SK-N-SH treated with all-trans-retinoic acid at 6 μM for 48 hours (cell line): ENCODE data around the gene PTPRD.

Experiments used
- ATAC-seq: fragments of 200-7000 bp; cut with Tn5 transposase; 3 replicates; pipeline ENCODE4 v1.9.1; 2020; ENCODE audit warnings: mild to moderate bottlenecking, moderate library complexity
- ARNTL ChIP-seq: fragments of 450-650 bp; formaldehyde crosslinking; IDR thresholded peaks from 2 replicates; pipeline ENCODE4 v1.5.0; 2020; ENCODE audit warnings: low read depth, mild to moderate bottlenecking, moderate library complexity, borderline replicate concordance
- BACH2 ChIP-seq: fragments of 250-450 bp; sonication (Bioruptor Pico); IDR thresholded peaks from 2 replicates; pipeline ENCODE4 v1.9.0; 2021; ENCODE audit warnings: mild to moderate bottlenecking, borderline replicate concordance
- CREB5 ChIP-seq: fragments of 250-450 bp; sonication (Bioruptor Pico); IDR thresholded peaks from 2 replicates; pipeline ENCODE4 v1.5.1; 2020; ENCODE audit warnings: low read depth, mild to moderate bottlenecking, moderate library complexity
- CSDC2 ChIP-seq: fragments of 250-450 bp; sonication (Bioruptor Pico); IDR thresholded peaks from 2 replicates; pipeline ENCODE4 v1.5.0; 2020; ENCODE audit warnings: mild to moderate bottlenecking, moderate library complexity
- CSRNP3 ChIP-seq: fragments of 250-450 bp; sonication (Bioruptor Pico); IDR thresholded peaks from 2 replicates; pipeline ENCODE4 v1.5.1; 2021; ENCODE audit warnings: mild to moderate bottlenecking, moderate library complexity
- ESRRG ChIP-seq: fragments of 250-450 bp; sonication (Bioruptor Pico); IDR thresholded peaks from 2 replicates; pipeline ENCODE4 v1.6.1; 2021; ENCODE audit warnings: mild to moderate bottlenecking
- GLIS3 ChIP-seq: fragments of 250-450 bp; sonication (Bioruptor Pico); IDR thresholded peaks from 2 replicates; pipeline ENCODE4 v1.5.0; 2020; ENCODE audit warnings: mild to moderate bottlenecking, moderate library complexity
- ISL1 ChIP-seq: fragments of 250-450 bp; sonication (Bioruptor Pico); IDR thresholded peaks from 2 replicates; pipeline ENCODE4 v2.1.2; 2022; ENCODE audit warnings: mild to moderate bottlenecking, moderate library complexity
- OSR1 ChIP-seq: fragments of 250-450 bp; sonication (Bioruptor Pico); IDR thresholded peaks from 2 replicates; pipeline ENCODE4 v1.8.0; 2022; ENCODE audit warnings: moderate library complexity, mild to moderate bottlenecking, inconsistent platforms
- PATZ1 ChIP-seq: fragments of 250-450 bp; sonication (Bioruptor Pico); IDR thresholded peaks from 2 replicates; pipeline ENCODE4 v1.8.0; 2020; ENCODE audit warnings: mild to moderate bottlenecking, moderate library complexity, borderline replicate concordance
- PPARA ChIP-seq: fragments of 250-450 bp; sonication (Bioruptor Pico); IDR thresholded peaks from 2 replicates; pipeline ENCODE4 v1.5.0; 2020; ENCODE audit warnings: mild to moderate bottlenecking, borderline replicate concordance
- RARB ChIP-seq: fragments of 250-450 bp; sonication (Bioruptor Pico); IDR thresholded peaks from 2 replicates; pipeline ENCODE4 v1.8.0; 2021; ENCODE audit warnings: mild to moderate bottlenecking, moderate library complexity
- SNAI2 ChIP-seq: fragments of 250-450 bp; sonication (Bioruptor Pico); IDR thresholded peaks from 2 replicates; pipeline ENCODE4 v1.5.0; 2020; ENCODE audit warnings: mild to moderate bottlenecking, moderate library complexity
- TCF4 ChIP-seq: fragments of 250-450 bp; sonication (Bioruptor Pico); IDR thresholded peaks from 2 replicates; pipeline ENCODE4 v1.8.0; 2021; ENCODE audit warnings: mild to moderate bottlenecking, moderate library complexity, borderline replicate concordance
- TOX ChIP-seq: fragments of 250-450 bp; sonication (Bioruptor Pico); IDR thresholded peaks from 2 replicates; pipeline ENCODE4 v1.8.0; 2021; ENCODE audit warnings: mild to moderate bottlenecking, moderate library complexity, borderline replicate concordance
- TSHZ2 ChIP-seq: fragments of 250-450 bp; sonication (Bioruptor Pico); IDR thresholded peaks from 2 replicates; pipeline ENCODE4 v1.5.0; 2020; ENCODE audit warnings: mild to moderate bottlenecking, moderate library complexity
- ZC3H10 ChIP-seq: fragments of 250-450 bp; sonication (Bioruptor Pico); IDR thresholded peaks from 2 replicates; pipeline ENCODE4 v1.5.1; 2021; ENCODE audit warnings: mild to moderate bottlenecking, moderate library complexity
- ZFP3 ChIP-seq: fragments of 250-450 bp; sonication (Bioruptor Pico); IDR thresholded peaks from 2 replicates; pipeline ENCODE4 v1.5.0; 2020; ENCODE audit warnings: mild to moderate bottlenecking, moderate library complexity
- ZFP30 ChIP-seq: fragments of 450-650 bp; formaldehyde crosslinking; IDR thresholded peaks from 2 replicates; pipeline ENCODE4 v1.5.0; 2022; ENCODE audit warnings: mild to moderate bottlenecking, moderate library complexity
- ZNF70 ChIP-seq: fragments of 450-650 bp; formaldehyde crosslinking; IDR thresholded peaks from 2 replicates; pipeline ENCODE4 v1.5.0; 2020; ENCODE audit warnings: mild to moderate bottlenecking, moderate library complexity
- ZNF8 ChIP-seq: fragments of 450-650 bp; formaldehyde crosslinking; IDR thresholded peaks from 2 replicates; pipeline ENCODE4 v1.5.0; 2020; ENCODE audit warnings: mild to moderate bottlenecking, moderate library complexity
- TF ChIP-seq, protein P1 (sequence below): fragments of 250-450 bp; sonication (Bioruptor Pico); IDR thresholded peaks from 2 replicates; pipeline ENCODE4 v1.8.0; 2021; ENCODE audit warnings: low read depth, mild to moderate bottlenecking, moderate library complexity, borderline replicate concordance

The PTPRD gene

DNA sequence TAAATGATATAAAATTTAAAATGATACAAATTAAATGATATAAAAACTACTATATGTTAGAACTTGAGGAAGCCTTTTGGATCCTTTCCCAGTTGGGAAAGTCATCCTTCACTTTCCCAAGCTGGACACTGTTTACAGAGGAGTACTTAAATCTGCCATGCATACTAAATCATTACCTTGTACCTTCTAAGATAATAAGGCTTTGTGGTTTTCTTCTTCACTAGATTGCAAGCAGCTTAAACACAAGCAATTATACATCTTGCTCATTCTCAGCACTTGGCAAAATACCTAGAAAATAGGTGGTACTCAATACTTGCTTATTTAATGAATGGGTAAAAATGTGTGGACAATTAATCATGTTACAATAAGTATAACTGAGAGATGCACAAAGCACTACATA lies 666.8 kb downstream of the PTPRD start (continued):
- TF ChIP-seq ESRRG (CRISPR knock-in tag) = no peak
- TF ChIP-seq CREB5 (CRISPR knock-in tag) = no peak
- TF ChIP-seq, all 23 proteins: peak for 0

DNA sequence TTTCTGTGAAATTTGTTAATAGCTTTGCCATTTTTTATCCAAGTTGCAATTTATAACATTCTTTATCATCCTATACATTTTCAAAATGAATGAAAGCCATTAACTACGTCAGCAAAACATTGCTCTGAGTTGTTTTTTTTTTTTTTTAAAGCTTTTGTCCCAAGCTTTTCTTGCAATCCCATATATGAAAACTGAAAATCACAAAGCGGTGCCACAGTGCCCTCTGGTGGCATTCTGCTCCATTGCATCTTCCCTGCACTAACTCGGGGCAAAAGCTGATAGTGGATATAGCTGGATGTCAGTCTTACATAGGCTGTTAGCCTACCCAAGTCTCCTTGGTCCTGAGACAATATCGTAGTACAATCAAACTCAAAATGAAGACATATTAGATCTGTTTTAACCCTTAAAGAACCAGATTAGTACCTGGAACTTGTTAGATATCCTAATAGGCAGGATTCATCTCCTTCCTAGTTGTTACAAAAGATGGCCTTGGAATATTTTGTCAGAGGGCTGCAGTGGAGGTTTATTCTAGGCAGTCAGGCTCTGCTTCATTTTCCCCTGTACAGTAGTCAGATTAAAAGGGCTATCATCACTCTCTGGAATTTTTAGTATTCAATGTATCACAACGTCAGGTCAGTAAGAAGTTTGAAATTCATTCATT lies 669.9 kb downstream of the PTPRD start:
- peak; percentile 87 for ATAC-seq
- TF ChIP-seq ZFP3 (CRISPR knock-in tag) (no peak), BACH2 (no peak), CSDC2 (CRISPR knock-in tag) (no peak), PATZ1 (no peak), CREB5 (CRISPR knock-in tag) (no peak), ESRRG (CRISPR knock-in tag) (no peak), TSHZ2 (CRISPR knock-in tag) (no peak), RARB (CRISPR knock-in tag) (no peak), CSRNP3 (CRISPR knock-in tag) (no peak), ZFP30 (CRISPR knock-in tag) (no peak), ZNF8 (CRISPR knock-in tag) (no peak), SNAI2 (CRISPR knock-in tag) (no peak), TOX (CRISPR knock-in tag) (no peak), ZC3H10 (no peak), TCF4 (no peak), OSR1 (CRISPR knock-in tag) (no peak)
- TF ChIP-seq, protein P1, sequence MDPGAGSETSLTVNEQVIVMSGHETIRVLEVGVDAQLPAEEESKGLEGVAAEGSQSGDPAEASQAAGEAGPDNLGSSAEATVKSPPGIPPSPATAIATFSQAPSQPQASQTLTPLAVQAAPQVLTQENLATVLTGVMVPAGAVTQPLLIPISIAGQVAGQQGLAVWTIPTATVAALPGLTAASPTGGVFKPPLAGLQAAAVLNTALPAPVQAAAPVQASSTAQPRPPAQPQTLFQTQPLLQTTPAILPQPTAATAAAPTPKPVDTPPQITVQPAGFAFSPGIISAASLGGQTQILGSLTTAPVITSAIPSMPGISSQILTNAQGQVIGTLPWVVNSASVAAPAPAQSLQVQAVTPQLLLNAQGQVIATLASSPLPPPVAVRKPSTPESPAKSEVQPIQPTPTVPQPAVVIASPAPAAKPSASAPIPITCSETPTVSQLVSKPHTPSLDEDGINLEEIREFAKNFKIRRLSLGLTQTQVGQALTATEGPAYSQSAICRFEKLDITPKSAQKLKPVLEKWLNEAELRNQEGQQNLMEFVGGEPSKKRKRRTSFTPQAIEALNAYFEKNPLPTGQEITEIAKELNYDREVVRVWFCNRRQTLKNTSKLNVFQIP (CRISPR knock-in tag) = no peak

- TF ChIP-seq PPARA (CRISPR knock-in tag) (no peak), TSHZ2 (CRISPR knock-in tag) (no peak), ZNF8 (CRISPR knock-in tag) (no peak), RARB (CRISPR knock-in tag) (no peak), GLIS3 (no peak), BACH2 (no peak), OSR1 (CRISPR knock-in tag) (no peak), ZNF70 (no peak), SNAI2 (CRISPR knock-in tag) (no peak), ESRRG (CRISPR knock-in tag) (no peak), PATZ1 (no peak), ARNTL (CRISPR knock-in tag) (no peak), TOX (CRISPR knock-in tag) (no peak), ZFP3 (CRISPR knock-in tag) (no peak), ISL1 (CRISPR knock-in tag) (no peak), ZFP30 (CRISPR knock-in tag) (no peak)
- ATAC-seq = no peak
Observed at GRCh38 chr9:9938432-9938831, 674.4 kb downstream of the PTPRD start.
